Esophagus muscularis mucosa (tissue), 4 donors: Measurements from ENCODE around the gene RNASE7.

Source experiments
- CTCF ChIP-seq, 3 experiments: fragments of 200-600 bp in 2 of 3; fragments of 450-650 bp in 1 of 3; sonication (generic) in 2 of 3; IDR thresholded peaks; one replicate each; pipeline ENCODE4 v1.5.1; 2017 to 2019; ENCODE audit warnings: antibody characterized with exemption in 3 of 3, mild to moderate bottlenecking in 2 of 3, moderate library complexity in 1 of 3
- EP300 ChIP-seq: sonication (generic); formaldehyde crosslinking; IDR thresholded peaks from one replicate; pipeline ENCODE4 v1.6.1; 2017; ENCODE audit warnings: antibody characterized with exemption
- POLR2A ChIP-seq: fragments of 450-650 bp; IDR thresholded peaks from one replicate; pipeline ENCODE4 v1.6.1; 2017; ENCODE audit warnings: antibody characterized with exemption, moderate library complexity, mild to moderate bottlenecking, low read depth

GRCh38 chr14:21084396-21084795, 42.2 kb downstream of the RNASE7 start:
- TF ChIP-seq CTCF (IDR thresholded peaks at IDR 0.05), result no peak
- TF ChIP-seq EP300, result no peak
- TF ChIP-seq POLR2A, result no peak
